NK-92 (cell line): ENCODE measurements around the gene TCEA3.

Experiments used
- DNase-seq: peaks from one replicate; lab custom pipeline; 2025; ENCODE audit not compliant: unreplicated experiment; lab: John Stamatoyannopoulos, UW

The TCEA3 gene

GRCh38 chr1:23421753-23422240 lies 2.8 kb downstream of the TCEA3 start:
- DNase-seq = no peak

GRCh38 chr1:23421343-23421742 lies 3.2 kb downstream of the TCEA3 start:
- DNase-seq = no peak

DNA sequence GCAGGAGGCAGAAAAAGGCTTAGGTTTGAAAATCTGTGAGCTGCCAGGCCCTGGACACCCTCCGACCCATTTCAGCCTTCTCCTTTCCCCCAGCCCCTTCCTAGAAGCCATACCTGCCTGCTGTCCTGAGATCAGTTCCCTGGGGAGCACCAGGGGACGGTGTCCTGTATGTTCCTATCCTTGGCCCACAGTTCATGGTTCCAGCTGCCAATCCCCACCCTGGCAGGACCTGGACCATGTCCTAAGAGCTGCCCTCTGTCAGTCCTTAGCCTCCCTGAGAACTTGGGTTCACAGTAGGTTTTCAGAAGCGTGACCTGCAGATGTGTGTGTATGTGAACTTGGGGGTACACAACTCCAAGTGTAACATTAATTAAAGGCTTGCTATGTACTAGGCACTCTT lies 3.8 kb downstream of the TCEA3 start:
- DNase-seq = no peak

- no peak for DNase-seq
Observed at GRCh38 chr1:23419180-23419579, 5.4 kb downstream of the TCEA3 start.

DNA sequence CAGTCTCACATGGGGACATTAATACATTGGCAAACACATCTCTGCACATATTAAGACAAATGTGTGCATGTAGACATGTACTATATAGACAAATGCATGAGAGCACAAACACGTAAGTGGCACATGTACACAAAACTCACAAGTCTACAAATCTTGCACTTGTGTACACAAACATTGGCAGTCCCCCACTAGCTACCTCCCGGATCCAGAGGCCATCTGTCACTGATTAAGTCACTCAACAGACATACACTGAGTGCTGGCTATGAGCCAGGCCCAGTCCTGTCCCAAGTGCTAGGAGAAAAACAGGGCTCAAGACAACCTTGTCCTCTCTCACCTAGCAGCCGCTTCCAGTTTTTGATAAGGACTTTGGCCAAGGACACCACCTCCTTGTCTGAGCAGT lies 7.0 kb downstream of the TCEA3 start:
- DNase-seq = no peak

- DNase-seq = no peak
Observed at GRCh38 chr1:23416964-23417363, 7.6 kb downstream of the TCEA3 start.

- no peak for DNase-seq
Observed at GRCh38 chr1:23408797-23409290, 15.7 kb downstream of the TCEA3 start.

GRCh38 chr1:23407016-23407630 lies 17.4 kb downstream of the TCEA3 start:
- DNase-seq = no peak

GRCh38 chr1:23405946-23406345 lies 18.6 kb downstream of the TCEA3 start:
- no peak for DNase-seq

GRCh38 chr1:23403735-23404486 lies 20.6 kb downstream of the TCEA3 start:
- DNase-seq = no peak

- DNase-seq = no peak
Observed at GRCh38 chr1:23403355-23403734, 21.2 kb downstream of the TCEA3 start.

DNA sequence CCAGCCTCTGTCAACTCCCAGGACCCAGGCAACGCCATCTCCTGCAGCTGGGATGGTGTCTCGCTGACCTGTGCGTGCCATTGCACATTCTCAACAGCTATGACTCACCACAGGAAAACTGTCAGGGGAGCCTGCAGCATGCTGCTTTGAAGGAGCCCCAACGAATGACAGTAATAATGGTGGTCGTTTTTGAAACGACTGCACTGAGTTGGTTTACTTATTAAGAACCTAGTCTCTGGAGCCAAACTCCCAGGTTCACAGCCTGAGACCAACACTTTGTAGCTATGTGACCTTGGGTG lies 21.6 kb downstream of the TCEA3 start:
- no peak for DNase-seq

DNA sequence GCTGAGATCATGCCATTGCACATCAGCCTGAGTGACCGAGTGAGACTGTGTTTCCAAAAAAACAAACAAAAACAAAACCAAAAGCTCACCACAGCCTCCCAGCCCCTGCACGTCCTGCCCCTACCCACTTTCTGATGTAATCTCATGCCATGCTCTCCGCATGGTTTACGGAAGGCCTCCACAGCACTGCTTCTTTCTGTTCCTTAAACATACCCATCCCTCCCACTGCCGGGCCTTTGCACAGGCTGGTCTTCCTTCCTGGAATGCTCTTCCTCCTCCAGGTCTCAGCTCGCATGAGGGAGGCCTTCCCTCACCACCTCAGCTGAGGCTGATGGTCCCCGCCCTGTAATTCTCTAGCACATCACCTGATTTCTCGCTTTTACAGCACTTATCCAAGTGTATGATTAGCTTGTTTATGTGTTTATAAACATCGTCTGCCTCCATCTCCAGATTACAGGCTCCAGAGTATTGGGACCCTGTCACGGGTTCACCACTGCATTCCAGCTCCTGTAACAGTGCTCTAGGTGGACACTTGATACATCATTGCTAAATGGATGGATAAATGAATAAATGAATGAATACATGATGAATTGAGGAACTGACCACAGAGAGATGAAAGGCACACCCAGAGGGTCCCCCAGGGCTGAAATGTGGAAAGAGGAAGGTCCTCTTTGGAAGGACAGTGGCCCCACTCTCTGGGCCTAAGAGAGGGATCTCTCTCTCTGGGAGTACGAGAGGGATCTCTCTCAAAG lies 22.1 kb downstream of the TCEA3 start:
- DNase-seq = no peak

DNA sequence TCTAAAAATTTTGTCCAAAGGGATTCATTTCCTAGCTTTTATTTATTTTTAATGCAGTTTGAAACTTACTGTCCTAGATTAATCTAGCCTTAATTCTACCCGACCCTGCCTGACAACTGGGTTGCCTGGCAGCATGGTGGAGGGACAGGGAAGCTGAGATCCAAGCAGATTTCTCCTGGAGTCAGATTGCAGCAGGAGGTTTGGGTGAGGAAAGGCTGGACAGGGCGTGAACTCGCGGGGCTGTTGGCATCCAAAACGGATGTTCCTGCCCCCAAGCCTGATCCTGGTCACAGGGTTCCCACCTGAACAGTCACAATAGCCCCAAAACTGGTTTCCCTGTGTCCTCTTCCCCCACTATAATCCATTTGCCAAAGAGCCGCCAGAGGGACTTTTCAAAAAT lies 23.2 kb downstream of the TCEA3 start:
- no peak for DNase-seq

- no peak for DNase-seq
Observed at GRCh38 chr1:23400324-23401114, 24.0 kb downstream of the TCEA3 start.

DNA sequence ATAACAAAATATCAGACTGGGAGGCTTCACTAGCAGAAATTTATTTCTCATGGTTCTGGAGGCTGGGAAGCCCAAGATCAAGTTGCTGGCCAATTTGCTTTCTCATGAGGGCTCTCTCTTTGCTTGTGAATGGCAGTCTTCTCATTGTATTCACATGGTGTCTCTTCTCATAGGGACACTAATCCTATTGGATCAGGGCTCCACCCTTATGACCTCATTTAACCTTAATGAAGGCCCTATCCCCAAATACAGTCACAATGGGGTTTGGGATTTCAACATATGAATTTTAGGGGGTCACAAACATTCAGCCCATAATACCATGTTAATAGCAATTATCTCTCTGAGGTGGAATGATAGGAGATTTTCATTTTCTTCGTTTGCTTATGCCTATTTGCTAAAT lies 25.3 kb downstream of the TCEA3 start:
- DNase-seq = no peak

GRCh38 chr1:23397908-23398307 lies 26.6 kb downstream of the TCEA3 start:
- no peak for DNase-seq

- DNase-seq = no peak
Observed at GRCh38 chr1:23396380-23396779, 28.2 kb downstream of the TCEA3 start.

GRCh38 chr1:23395849-23396248 lies 28.7 kb downstream of the TCEA3 start:
- no peak for DNase-seq

DNA sequence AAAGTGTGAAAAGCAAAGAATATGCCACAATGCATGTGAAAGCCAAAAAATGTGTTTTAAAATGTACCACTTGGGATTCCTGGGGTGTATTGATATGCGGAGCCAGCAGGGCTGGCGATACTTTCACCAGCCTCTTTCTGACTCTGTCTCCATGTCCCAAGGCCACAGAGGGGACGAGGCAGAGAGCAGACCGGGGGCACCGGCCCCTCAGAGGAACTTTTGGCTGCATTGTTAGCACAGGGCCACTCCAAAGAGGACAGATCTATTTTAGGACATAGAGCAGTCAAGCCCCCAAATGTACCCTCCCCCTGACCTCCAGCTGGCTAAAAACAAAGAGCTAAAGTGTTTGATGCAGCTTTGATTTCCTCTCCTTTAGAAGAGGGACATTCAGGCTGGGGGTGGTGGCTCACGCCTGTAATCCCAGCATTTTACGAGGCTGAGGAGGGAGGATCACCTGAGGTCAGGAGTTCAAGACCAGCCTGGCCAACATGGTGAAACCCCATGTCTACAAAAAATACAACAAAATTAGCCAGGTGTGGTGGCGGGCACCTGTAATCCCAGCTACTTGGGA lies 29.3 kb downstream of the TCEA3 start:
- DNase-seq = no peak

- no peak for DNase-seq
Observed at GRCh38 chr1:23394684-23395083, 29.9 kb downstream of the TCEA3 start.
